HCT116 (cell line): ENCODE data around the gene FEV.

Experiments used
- CEBPB ChIP-seq: IDR thresholded peaks from 2 replicates; pipeline ENCODE4 v1.6.1; 2012; ENCODE audit warnings: low read depth
- EZH2 ChIP-seq: fragments of 200-600 bp; sonication (generic); IDR thresholded peaks from 2 replicates; pipeline ENCODE4 v1.6.1; 2017; ENCODE audit warnings: antibody characterized with exemption, mixed run types
- RAD21 ChIP-seq: IDR thresholded peaks from 2 replicates; pipeline ENCODE4 v1.6.1; 2012; ENCODE audit warnings: low read depth, mild to moderate bottlenecking
- TF ChIP-seq, protein P1 (sequence below), 3 experiments: fragments of 200-600 bp in 1 of 3; sonication (generic) in 1 of 3; IDR thresholded peaks in 2 of 3; conservative IDR thresholded peaks in 1 of 3; 2 replicates each; pipeline ENCODE4 v1.5.1; 2012 to 2017; ENCODE audit warnings: low read depth in 2 of 3, low read length in 2 of 3, antibody characterized with exemption in 1 of 3, borderline replicate concordance in 1 of 3, control low read depth in 1 of 3, mild to moderate bottlenecking in 1 of 3, mixed read lengths in 1 of 3, mixed run types in 1 of 3, moderate library complexity in 1 of 3; ENCODE audit not compliant: insufficient read depth in 1 of 3

DNA sequence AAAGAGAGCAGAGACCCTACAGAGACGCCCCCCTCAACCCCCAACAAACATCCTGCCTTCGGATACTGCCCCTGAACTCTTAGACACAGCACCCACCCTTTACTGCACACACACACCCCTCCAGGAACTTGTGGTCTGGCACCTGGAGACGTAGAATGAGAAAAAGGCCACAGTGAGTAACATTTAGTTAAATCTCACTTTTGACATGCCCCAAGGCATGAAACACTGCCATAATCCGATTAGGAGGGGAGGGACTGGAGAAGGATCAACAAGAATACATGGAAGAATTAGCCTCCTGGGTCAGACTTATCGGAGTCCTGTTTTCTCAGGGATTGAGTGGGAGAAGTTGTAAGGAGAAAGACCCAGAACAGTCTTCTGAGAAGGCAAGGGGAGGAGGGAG lies 21.4 kb downstream of the FEV start:
- TF ChIP-seq, protein P1, sequence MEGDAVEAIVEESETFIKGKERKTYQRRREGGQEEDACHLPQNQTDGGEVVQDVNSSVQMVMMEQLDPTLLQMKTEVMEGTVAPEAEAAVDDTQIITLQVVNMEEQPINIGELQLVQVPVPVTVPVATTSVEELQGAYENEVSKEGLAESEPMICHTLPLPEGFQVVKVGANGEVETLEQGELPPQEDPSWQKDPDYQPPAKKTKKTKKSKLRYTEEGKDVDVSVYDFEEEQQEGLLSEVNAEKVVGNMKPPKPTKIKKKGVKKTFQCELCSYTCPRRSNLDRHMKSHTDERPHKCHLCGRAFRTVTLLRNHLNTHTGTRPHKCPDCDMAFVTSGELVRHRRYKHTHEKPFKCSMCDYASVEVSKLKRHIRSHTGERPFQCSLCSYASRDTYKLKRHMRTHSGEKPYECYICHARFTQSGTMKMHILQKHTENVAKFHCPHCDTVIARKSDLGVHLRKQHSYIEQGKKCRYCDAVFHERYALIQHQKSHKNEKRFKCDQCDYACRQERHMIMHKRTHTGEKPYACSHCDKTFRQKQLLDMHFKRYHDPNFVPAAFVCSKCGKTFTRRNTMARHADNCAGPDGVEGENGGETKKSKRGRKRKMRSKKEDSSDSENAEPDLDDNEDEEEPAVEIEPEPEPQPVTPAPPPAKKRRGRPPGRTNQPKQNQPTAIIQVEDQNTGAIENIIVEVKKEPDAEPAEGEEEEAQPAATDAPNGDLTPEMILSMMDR (IDR thresholded peaks at IDR 0.05 in 2 of 3, conservative IDR thresholded peaks at IDR 0.05 in 1 of 3; ENCODE audit: borderline replicate concordance in 1 of 3, insufficient read depth in 1 of 3, low read depth in 2 of 3, low read length in 2 of 3): no peak
- TF ChIP-seq CEBPB (no peak), RAD21 (no peak), EZH2 (no peak)
